Measurements from ENCODE around the gene TRHDE. TPM values are rescaled to one million over a fixed set of nuclear protein-coding genes. Genes with fewer than 3 reads are reported as not detected.

Gene TRHDE
- total RNA-seq, 2 donors from 2014 or later: 0.57 to 8.7 TPM

GRCh38 chr12:72570601-72571000 lies 298.4 kb downstream of the TRHDE start:
- no peak overlapping the region for H3K9ac ChIP-seq (ENCODE audit: low read depth in 2 of 2, low read length in 2 of 2)
- no peak overlapping the region for H3K4me3 ChIP-seq
- DNase-seq: no peak
- intact Hi-C loops (cut with DNase I): no loop called here
- H3K27ac ChIP-seq: no peak overlapping the region
- H3K36me3 ChIP-seq: no peaks in the 10 kb centered on the region
- TF ChIP-seq CTCF (IDR thresholded peaks at IDR 0.05): no peak
- H3K27me3 ChIP-seq: no peaks in the 10 kb centered on the region
- H3K9me3 ChIP-seq: no peaks in the 10 kb centered on the region
- H3K4me1 ChIP-seq: no peaks in the 10 kb centered on the region

- Histone ChIP-seq H3K27ac (no peak overlapping the region), H3K27me3 (no peaks in the 10 kb centered on the region), H3K4me1 (no peaks in the 10 kb centered on the region), H3K36me3 (no peaks in the 10 kb centered on the region), H3K4me3 (no peak overlapping the region), H3K9me3 (no peaks in the 10 kb centered on the region), H3K9ac (ENCODE audit: low read depth in 2 of 2, low read length in 2 of 2) (no peak overlapping the region)
- intact Hi-C loops (cut with DNase I): no loop called here
- no peak for DNase-seq
- no peak for TF ChIP-seq CTCF (IDR thresholded peaks at IDR 0.05)
Observed at GRCh38 chr12:72574138-72574537, 302.0 kb downstream of the TRHDE start.

GRCh38 chr12:72578327-72578726 lies 306.2 kb downstream of the TRHDE start:
- no peak for DNase-seq
- no peak overlapping the region for H3K4me3 ChIP-seq
- no peaks in the 10 kb centered on the region for H3K27me3 ChIP-seq
- H3K36me3 ChIP-seq: no peaks in the 10 kb centered on the region
- no peak for TF ChIP-seq CTCF (IDR thresholded peaks at IDR 0.05)
- H3K9me3 ChIP-seq: no peaks in the 10 kb centered on the region
- no peaks in the 10 kb centered on the region for H3K4me1 ChIP-seq
- H3K27ac ChIP-seq: no peak overlapping the region
- intact Hi-C loops (cut with DNase I): no loop called here
- H3K9ac ChIP-seq (ENCODE audit: low read depth in 2 of 2, low read length in 2 of 2): no peak overlapping the region

GRCh38 chr12:72586456-72586855 lies 314.3 kb downstream of the TRHDE start:
- no peak for DNase-seq

GRCh38 chr12:72602581-72602980 lies 330.4 kb downstream of the TRHDE start:
- Histone ChIP-seq H3K27me3 (no peaks in the 10 kb centered on the region), H3K27ac (no peak overlapping the region), H3K9me3 (no peaks in the 10 kb centered on the region), H3K36me3 (no peaks in the 10 kb centered on the region), H3K4me3 (no peak overlapping the region), H3K9ac (ENCODE audit: low read depth in 2 of 2, low read length in 2 of 2) (no peak overlapping the region), H3K4me1 (no peaks in the 10 kb centered on the region)
- intact Hi-C loops (cut with DNase I): no loop called here
- DNase-seq: no peak
- TF ChIP-seq CTCF (IDR thresholded peaks at IDR 0.05): no peak

More at GRCh38 chr12:72586456-72586855, 314.3 kb downstream of the TRHDE start:
- intact Hi-C loops (cut with DNase I): no loop called here
- no peaks in the 10 kb centered on the region for H3K27me3 ChIP-seq
- TF ChIP-seq CTCF (IDR thresholded peaks at IDR 0.05): no peak
- H3K4me1 ChIP-seq: no peaks in the 10 kb centered on the region
- H3K9me3 ChIP-seq: no peaks in the 10 kb centered on the region
- no peaks in the 10 kb centered on the region for H3K36me3 ChIP-seq
- H3K27ac ChIP-seq: no peak overlapping the region
- no peak overlapping the region for H3K4me3 ChIP-seq
- H3K9ac ChIP-seq (ENCODE audit: low read depth in 2 of 2, low read length in 2 of 2): no peak overlapping the region

GRCh38 chr12:72605975-72606374 lies 333.8 kb downstream of the TRHDE start:
- Histone ChIP-seq H3K9ac (ENCODE audit: low read depth in 2 of 2, low read length in 2 of 2) (no peak overlapping the region), H3K9me3 (no peaks in the 10 kb centered on the region), H3K4me1 (no peaks in the 10 kb centered on the region), H3K27ac (no peak overlapping the region), H3K27me3 (no peaks in the 10 kb centered on the region), H3K36me3 (no peaks in the 10 kb centered on the region), H3K4me3 (no peak overlapping the region)
- DNase-seq: no peak
- intact Hi-C loops (cut with DNase I): no loop called here
- no peak for TF ChIP-seq CTCF (IDR thresholded peaks at IDR 0.05)

Measured in colonic mucosa (tissue), 4 donors.